Sigmoid colon (tissue), 4 donors: ENCODE results near the gene COL25A1.

Source experiments
- POLR2AphosphoS5 ChIP-seq, 4 donors: sonication (generic); formaldehyde crosslinking; IDR thresholded peaks; one replicate each; pipeline ENCODE4 v1.6.1; 2017; ENCODE audit warnings: antibody characterized with exemption in 4 of 4
- TF ChIP-seq, protein P1 (sequence below), 4 experiments: fragments of 450-650 bp in 3 of 4; fragments of 200-600 bp in 1 of 4; IDR thresholded peaks; one replicate each; pipeline ENCODE4 v1.5.1; 2016 to 2019; ENCODE audit warnings: antibody characterized with exemption in 4 of 4, mild to moderate bottlenecking in 3 of 4, moderate library complexity in 2 of 4

DNA sequence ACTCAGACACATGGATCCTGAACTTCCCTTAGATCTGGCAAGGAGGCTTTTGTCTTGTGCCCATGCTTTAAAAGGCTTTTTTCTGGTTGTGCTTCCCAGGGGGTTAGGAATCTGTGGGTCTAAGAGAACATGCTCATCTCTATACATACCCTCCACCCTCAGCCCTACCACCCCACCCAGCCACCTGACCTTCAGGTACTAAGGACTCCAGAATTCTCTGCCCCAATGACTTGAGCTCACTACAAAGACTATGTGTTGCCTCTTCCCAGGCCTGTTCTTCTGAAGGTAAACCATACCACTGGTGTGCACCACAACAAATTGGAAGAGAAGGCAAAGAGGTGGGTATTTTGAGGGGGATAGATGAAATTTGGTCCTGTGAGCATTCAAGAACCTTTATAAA, 372.3 kb downstream of the COL25A1 start:
- no peak for TF ChIP-seq POLR2AphosphoS5 (IDR thresholded peaks at IDR 0.05)
- TF ChIP-seq, protein P1, sequence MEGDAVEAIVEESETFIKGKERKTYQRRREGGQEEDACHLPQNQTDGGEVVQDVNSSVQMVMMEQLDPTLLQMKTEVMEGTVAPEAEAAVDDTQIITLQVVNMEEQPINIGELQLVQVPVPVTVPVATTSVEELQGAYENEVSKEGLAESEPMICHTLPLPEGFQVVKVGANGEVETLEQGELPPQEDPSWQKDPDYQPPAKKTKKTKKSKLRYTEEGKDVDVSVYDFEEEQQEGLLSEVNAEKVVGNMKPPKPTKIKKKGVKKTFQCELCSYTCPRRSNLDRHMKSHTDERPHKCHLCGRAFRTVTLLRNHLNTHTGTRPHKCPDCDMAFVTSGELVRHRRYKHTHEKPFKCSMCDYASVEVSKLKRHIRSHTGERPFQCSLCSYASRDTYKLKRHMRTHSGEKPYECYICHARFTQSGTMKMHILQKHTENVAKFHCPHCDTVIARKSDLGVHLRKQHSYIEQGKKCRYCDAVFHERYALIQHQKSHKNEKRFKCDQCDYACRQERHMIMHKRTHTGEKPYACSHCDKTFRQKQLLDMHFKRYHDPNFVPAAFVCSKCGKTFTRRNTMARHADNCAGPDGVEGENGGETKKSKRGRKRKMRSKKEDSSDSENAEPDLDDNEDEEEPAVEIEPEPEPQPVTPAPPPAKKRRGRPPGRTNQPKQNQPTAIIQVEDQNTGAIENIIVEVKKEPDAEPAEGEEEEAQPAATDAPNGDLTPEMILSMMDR (IDR thresholded peaks at IDR 0.05) = no peak
